22Rv1 (cell line): ENCODE results near the gene MLXIPL.

Experiments used
- ZFX ChIP-seq: fragments of 450-650 bp; IDR thresholded peaks from 2 replicates; pipeline ENCODE4 v1.6.1; 2017; ENCODE audit warnings: antibody characterized with exemption, borderline replicate concordance
- TF ChIP-seq, protein P1 (sequence below): fragments of 450-650 bp; IDR thresholded peaks from 2 replicates; pipeline ENCODE4 v1.5.1; 2017; ENCODE audit warnings: mild to moderate bottlenecking

DNA sequence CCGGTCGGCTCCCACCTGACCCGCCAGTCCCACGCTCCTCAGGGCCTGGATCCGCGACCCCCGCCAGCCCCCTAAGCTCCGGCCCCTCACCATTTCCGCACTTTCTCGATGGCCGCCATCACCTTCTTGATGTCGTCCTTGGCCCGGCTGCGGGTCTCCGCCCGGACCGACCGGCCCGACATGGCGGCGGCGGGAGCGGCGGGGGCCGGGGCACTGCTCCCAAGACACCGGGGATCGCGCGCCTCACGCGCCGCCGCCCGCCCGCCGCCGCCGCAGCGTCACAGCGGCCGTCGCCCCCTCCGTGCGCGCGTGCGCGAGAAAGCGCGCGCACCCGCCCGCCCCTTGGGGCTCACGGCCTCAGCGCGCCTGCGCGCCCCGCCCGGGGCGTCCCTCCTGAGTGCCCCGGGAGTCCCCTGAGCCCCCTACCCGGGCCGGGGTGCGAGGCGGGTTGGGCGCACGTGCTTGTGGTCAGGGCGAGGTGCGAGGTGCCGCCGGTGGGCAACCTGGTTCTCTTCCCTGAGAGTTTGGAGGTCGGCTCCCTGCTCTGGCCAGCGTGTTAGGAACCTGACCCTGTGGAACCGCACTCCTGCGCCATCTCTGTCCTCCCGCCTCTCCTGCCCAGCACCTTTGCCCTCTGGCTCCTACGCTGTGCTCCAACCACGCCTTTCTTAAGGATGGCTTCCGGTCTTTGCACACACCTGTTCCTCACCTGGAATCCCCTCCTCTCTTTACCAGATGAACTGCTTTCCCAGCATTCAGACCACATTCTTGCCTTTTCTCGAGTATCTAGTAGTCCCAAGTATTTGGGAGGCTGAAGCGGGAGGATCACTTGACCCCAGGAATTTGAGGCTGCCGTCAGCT, 66.7 kb downstream of the MLXIPL start, which contains the start of gene BCL7B:
- TF ChIP-seq, protein P1, sequence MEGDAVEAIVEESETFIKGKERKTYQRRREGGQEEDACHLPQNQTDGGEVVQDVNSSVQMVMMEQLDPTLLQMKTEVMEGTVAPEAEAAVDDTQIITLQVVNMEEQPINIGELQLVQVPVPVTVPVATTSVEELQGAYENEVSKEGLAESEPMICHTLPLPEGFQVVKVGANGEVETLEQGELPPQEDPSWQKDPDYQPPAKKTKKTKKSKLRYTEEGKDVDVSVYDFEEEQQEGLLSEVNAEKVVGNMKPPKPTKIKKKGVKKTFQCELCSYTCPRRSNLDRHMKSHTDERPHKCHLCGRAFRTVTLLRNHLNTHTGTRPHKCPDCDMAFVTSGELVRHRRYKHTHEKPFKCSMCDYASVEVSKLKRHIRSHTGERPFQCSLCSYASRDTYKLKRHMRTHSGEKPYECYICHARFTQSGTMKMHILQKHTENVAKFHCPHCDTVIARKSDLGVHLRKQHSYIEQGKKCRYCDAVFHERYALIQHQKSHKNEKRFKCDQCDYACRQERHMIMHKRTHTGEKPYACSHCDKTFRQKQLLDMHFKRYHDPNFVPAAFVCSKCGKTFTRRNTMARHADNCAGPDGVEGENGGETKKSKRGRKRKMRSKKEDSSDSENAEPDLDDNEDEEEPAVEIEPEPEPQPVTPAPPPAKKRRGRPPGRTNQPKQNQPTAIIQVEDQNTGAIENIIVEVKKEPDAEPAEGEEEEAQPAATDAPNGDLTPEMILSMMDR, result no peak
- no peak for TF ChIP-seq ZFX
